Esophagus muscularis mucosa (tissue), 4 donors: ENCODE results near the gene MAFG. TPM values are rescaled to one million over a fixed set of nuclear protein-coding genes. Genes with fewer than 3 reads are reported as not detected.

Source experiments
- DNase-seq: peaks from one replicate; pipeline ENCODE4 v3.0.0-alpha.2; 2017; ENCODE audit errors: extremely low spot score
- H3K27ac ChIP-seq, 4 donors: fragments of 200-600 bp; sonication (generic); replicated peaks in 1 of 4; 1 replicate in 3 of 4; 2 replicates in 1 of 4; pipeline ENCODE4 v1.5.1; 2016 to 2019; ENCODE audit warnings: mild to moderate bottlenecking in 1 of 4
- H3K27me3 ChIP-seq, 4 donors: fragments of 200-600 bp; sonication (generic); one replicate each; pipeline versions ENCODE4 v1.5.1 to v1.6.0; 2016 to 2019
- H3K36me3 ChIP-seq, 4 donors: fragments of 200-600 bp; sonication (generic); one replicate each; pipeline ENCODE4 v1.5.1; 2016 to 2019
- H3K4me1 ChIP-seq, 4 donors: fragments of 200-600 bp; sonication (generic); one replicate each; pipeline ENCODE4 v1.5.1; 2016 to 2019
- H3K4me3 ChIP-seq, 4 donors: fragments of 200-600 bp; sonication (generic); 1 replicate in 2 of 4; 2 replicates in 2 of 4; pipeline ENCODE4 v1.5.1; 2016 to 2019; ENCODE audit warnings: mild to moderate bottlenecking in 4 of 4, moderate library complexity in 1 of 4
- H3K9me3 ChIP-seq, 4 donors: fragments of 200-600 bp; sonication (generic); 1 replicate in 3 of 4; 2 replicates in 1 of 4; pipeline ENCODE4 v1.5.1; 2016 to 2019
- EP300 ChIP-seq: sonication (generic); formaldehyde crosslinking; IDR thresholded peaks from one replicate; pipeline ENCODE4 v1.6.1; 2017; ENCODE audit warnings: antibody characterized with exemption
- POLR2A ChIP-seq: fragments of 450-650 bp; IDR thresholded peaks from one replicate; pipeline ENCODE4 v1.6.1; 2017; ENCODE audit warnings: antibody characterized with exemption, moderate library complexity, mild to moderate bottlenecking, low read depth
- POLR2AphosphoS5 ChIP-seq, 2 donors: sonication (generic); formaldehyde crosslinking; IDR thresholded peaks; one replicate each; pipeline ENCODE4 v1.6.1; 2017; ENCODE audit warnings: antibody characterized with exemption in 2 of 2
- WGBS: methylation state at CpG from one replicate; pipeline ENCODE4 v1.1.5; 2018; 5-methylcytosine and 5-hydroxymethylcytosine counted together
- intact Hi-C: fragments of 100-400 bp; cut with DNase I; formaldehyde crosslinking; loops from one replicate; pipeline ENCODE4 v1.15.1; 2023
- total RNA-seq, 4 donors: library from RNA; depleted of rRNA; stranded (reverse); fragments of >200 nt; gene quantifications; one replicate each; pipeline versions ENCODE4 v1.1.0 to v1.2.1, GENCODE V29; 2016
- TF ChIP-seq, protein P1 (sequence below), 3 experiments: fragments of 200-600 bp in 2 of 3; fragments of 450-650 bp in 1 of 3; sonication (generic) in 2 of 3; IDR thresholded peaks; one replicate each; pipeline ENCODE4 v1.5.1; 2017 to 2019; ENCODE audit warnings: antibody characterized with exemption in 3 of 3, mild to moderate bottlenecking in 2 of 3, moderate library complexity in 1 of 3

Gene MAFG
- total RNA-seq, 4 donors from 2014 or later, result 23.7 to 41.7 (median 33.6) TPM

DNA sequence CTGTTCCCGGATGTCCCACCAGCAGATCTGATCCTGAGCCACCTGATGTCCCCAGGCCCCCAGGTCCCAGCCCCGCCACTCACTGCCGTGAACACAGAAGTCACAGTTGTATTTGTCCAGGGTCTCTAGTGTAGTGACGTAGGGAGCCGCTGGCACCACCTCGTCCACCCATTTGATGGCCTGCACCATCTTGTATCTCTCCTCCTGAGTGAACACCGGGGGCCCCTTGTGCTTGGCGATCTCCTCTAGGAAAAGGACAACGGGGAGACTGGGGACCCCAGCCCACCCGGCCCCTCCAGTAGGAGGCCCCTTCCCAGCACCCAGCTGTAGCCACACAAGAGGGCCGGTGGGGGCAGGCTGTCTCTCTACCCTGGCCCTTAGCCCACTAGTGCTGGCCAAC, 18.7 kb downstream of the MAFG start:
- no peak for DNase-seq
- Histone ChIP-seq H3K4me1 (peaks cover 15 to 25% (median 20%) of the 10 kb centered on the region in 4 donors), H3K27ac (no peak overlapping the region), H3K4me3 (no peak overlapping the region), H3K27me3 (no peaks in the 10 kb centered on the region), H3K9me3 (no peaks in the 10 kb centered on the region), H3K36me3 (peaks cover 10 to 75% (median 60%) of the 10 kb centered on the region in 4 donors)
- 97% methylated on average over 5 of the region's 11 CpGs for WGBS
- intact Hi-C loops, result no loop called here
- TF ChIP-seq POLR2A (no peak), POLR2AphosphoS5 (IDR thresholded peaks at IDR 0.05) (no peak), EP300 (no peak)
- TF ChIP-seq, protein P1, sequence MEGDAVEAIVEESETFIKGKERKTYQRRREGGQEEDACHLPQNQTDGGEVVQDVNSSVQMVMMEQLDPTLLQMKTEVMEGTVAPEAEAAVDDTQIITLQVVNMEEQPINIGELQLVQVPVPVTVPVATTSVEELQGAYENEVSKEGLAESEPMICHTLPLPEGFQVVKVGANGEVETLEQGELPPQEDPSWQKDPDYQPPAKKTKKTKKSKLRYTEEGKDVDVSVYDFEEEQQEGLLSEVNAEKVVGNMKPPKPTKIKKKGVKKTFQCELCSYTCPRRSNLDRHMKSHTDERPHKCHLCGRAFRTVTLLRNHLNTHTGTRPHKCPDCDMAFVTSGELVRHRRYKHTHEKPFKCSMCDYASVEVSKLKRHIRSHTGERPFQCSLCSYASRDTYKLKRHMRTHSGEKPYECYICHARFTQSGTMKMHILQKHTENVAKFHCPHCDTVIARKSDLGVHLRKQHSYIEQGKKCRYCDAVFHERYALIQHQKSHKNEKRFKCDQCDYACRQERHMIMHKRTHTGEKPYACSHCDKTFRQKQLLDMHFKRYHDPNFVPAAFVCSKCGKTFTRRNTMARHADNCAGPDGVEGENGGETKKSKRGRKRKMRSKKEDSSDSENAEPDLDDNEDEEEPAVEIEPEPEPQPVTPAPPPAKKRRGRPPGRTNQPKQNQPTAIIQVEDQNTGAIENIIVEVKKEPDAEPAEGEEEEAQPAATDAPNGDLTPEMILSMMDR (IDR thresholded peaks at IDR 0.05), result no peak

DNA sequence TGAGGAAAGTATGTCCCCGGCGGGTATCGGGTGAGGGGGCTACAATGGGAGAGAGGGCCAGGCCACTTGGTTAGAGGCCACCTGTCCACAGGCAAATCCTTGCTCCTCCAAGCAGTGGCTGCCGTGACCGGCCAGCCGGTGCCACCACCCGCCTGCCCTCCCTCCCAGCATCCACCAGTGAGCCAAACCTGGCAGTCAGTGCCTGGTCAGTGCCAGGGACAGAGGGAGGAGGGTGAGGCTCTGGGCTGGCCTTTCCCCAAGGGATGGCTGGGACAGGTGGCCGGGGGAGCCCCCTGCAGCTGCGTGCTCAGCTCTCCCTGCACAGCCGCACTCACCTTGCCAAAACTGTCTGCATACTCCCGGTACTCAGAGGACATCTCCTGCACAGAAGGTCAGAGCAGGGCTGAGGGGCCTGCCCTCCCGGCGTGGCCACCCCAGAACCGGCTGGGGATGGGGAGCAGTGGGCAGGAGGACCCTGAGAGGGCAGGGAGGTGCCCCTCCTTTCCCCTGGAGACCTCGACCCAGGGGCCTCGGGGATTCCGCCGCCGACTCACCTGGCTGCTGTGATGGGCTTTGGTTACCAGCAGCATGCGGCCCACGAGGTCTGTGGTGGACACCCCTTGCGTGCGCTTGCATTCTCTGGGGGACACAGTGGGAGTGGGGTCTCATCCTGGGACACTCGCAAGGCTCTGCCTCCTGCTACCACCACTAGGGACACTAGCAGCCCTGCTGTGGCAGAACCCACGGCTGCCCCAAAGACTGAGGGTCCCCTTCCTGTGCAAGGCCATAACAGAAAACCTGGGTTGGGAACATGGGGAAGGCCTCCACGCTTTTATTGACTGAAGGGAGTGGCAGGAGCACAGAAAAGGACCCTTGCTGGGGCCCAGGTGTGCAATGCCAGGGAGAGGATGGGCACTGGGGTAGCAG, 20.1 kb downstream of the MAFG start:
- no peak for TF ChIP-seq EP300
- no peak for TF ChIP-seq POLR2A
- TF ChIP-seq, protein P1 (IDR thresholded peaks at IDR 0.05), result no peak
- TF ChIP-seq POLR2AphosphoS5 (IDR thresholded peaks at IDR 0.05), result no peak
- H3K4me3 ChIP-seq, result no peak overlapping the region
- 96% methylated on average over 17 of the region's 26 CpGs for WGBS
- H3K27me3 ChIP-seq, result peaks cover 0 to 9% (median 3%) of the 10 kb centered on the region in 4 donors
- H3K27ac ChIP-seq, result no peak overlapping the region
- peaks cover 17 to 30% (median 24%) of the 10 kb centered on the region in 4 donors for H3K4me1 ChIP-seq
- intact Hi-C loops, result no loop called here
- no peaks in the 10 kb centered on the region for H3K9me3 ChIP-seq
- peaks cover 4 to 63% (median 47%) of the 10 kb centered on the region in 4 donors for H3K36me3 ChIP-seq
- no peak for DNase-seq

DNA sequence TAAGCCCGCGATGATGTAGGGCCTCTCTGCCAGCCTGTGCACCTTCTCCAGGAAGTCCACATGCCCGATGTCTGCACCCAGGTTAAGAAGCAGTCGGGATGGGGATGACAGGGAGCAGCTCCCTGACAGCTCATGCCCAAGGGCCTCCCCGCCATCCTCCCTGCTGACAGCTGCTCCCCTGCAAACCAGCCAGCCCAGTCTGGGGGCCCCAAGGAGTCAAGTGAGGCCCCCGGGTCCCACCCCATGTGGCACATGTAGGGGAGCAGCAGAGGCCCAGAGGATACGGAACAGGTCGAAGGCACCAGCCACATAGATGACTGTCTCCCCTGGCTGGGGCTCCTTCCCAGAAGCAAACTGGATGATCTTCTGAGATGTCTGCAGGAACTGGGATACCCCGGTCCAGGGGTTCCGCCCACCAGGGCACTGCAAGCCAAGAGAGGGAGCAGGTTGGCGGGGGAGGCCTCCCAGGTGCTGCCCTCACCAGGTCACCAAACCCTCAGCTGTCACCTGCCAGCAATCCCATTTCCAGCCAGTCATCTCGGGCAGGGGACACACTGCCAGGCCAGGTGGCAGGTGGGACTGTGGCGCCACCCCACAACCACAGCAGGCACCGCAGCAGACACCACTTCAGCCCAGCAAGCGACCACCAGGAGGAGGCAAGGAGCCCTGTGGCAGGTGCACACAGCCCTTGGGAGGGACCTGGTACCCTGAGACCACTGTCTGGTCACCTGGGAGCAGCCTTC, 20.9 kb downstream of the MAFG start:
- no peak overlapping the region for H3K4me3 ChIP-seq
- peaks cover 19 to 31% (median 27%) of the 10 kb centered on the region in 4 donors for H3K4me1 ChIP-seq
- no peak for DNase-seq
- H3K36me3 ChIP-seq, result peaks cover 4 to 55% (median 40%) of the 10 kb centered on the region in 4 donors
- H3K9me3 ChIP-seq, result no peaks in the 10 kb centered on the region
- intact Hi-C loops, result no loop called here
- H3K27me3 ChIP-seq, result peaks cover 0 to 17% (median 5%) of the 10 kb centered on the region in 4 donors
- TF ChIP-seq, protein P1 (IDR thresholded peaks at IDR 0.05), result no peak
- no peak for TF ChIP-seq EP300
- TF ChIP-seq POLR2A, result no peak
- TF ChIP-seq POLR2AphosphoS5 (IDR thresholded peaks at IDR 0.05), result no peak
- H3K27ac ChIP-seq, result no peak overlapping the region
- 88% methylated on average over 5 of the region's 15 CpGs for WGBS

DNA sequence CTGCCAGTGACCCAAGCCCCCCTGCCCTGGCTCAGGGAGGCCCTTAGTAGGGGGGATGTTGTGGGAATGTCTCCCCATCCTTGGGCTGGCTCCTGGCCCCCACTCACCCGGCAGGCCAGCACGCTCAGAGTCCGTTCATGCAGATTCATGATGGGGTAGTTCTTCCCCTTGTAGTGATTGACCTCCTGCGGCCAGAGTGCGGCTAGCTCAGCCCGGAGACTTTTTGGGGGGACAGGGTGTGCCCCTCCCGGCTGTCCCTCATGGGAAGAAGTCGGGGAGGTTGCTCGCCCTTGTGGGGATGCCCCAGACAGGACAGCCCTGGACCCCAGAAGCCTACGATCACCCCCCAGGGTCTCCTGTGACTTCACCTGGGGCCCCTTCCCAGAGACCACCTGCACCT, 21.5 kb downstream of the MAFG start:
- H3K4me3 ChIP-seq, result no peak overlapping the region
- peaks cover 0 to 24% (median 8%) of the 10 kb centered on the region in 4 donors for H3K27me3 ChIP-seq
- 100% methylated on average over 5 of the region's 10 CpGs for WGBS
- H3K27ac ChIP-seq, result no peak overlapping the region
- H3K36me3 ChIP-seq, result peaks cover 4 to 55% (median 39%) of the 10 kb centered on the region in 4 donors
- intact Hi-C loops, result no loop called here
- no peak for DNase-seq
- peaks cover 18 to 33% (median 28%) of the 10 kb centered on the region in 4 donors for H3K4me1 ChIP-seq
- H3K9me3 ChIP-seq, result no peaks in the 10 kb centered on the region
- TF ChIP-seq EP300 (no peak), POLR2A (no peak), POLR2AphosphoS5 (IDR thresholded peaks at IDR 0.05) (no peak)
- TF ChIP-seq, protein P1 (IDR thresholded peaks at IDR 0.05), result no peak
